Right kidney (tissue), 1 donor: ENCODE results near the gene EML4.
"Not testable (repeated sequence)": the region's sequence is repeated elsewhere in the genome, so short reads cannot be mapped to it uniquely, and the experiment has no call there.

Experiments
- DNase-seq: peaks from one replicate; pipeline ENCODE4 v3.0.0-alpha.2; 2016

The EML4 gene

DNA sequence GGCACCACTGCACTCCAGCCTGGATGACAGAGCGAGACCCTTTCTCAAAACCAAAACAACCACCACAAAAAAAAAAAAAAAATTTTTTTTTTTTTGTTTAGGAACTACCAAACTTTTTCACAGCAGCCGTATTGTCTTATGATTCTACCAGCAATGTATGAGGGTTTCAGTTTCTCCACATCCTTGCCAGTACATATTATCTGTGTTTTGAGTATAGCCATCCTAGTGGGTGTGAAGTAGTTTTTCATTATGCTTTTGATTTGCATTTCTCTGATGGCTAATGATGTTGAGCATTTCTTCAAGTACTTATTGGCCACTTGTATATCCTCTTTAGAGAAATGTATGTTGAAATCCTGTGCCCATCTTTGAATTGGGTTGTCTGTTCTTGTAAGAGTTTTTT, 140.2 kb downstream of the EML4 start:
- DNase-seq: no peak

DNA sequence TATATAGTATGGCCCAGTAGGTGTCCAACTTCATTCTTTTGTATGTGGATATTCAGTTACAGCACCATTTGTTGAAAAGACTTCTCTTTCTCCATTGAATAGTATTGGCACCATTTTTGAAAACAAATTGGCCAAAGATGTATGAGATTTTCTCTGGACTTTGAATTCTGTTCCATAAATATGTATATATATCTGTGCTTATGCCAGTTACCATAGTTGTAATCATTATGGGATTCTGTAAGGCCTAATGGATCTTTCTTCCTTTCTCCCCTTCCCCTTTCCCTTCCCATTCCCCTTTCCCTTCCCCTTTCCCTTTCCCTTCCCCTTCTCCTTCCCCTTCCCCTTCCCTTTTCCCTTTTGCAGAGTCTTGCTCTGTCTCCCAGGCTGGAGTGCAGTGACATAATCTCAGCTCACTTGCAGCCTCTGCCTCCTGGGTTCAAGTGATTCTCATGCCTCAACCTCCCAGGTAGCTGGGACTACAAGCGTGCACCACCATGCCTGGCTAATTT, 140.9 kb downstream of the EML4 start:
- DNase-seq: no peak

DNA sequence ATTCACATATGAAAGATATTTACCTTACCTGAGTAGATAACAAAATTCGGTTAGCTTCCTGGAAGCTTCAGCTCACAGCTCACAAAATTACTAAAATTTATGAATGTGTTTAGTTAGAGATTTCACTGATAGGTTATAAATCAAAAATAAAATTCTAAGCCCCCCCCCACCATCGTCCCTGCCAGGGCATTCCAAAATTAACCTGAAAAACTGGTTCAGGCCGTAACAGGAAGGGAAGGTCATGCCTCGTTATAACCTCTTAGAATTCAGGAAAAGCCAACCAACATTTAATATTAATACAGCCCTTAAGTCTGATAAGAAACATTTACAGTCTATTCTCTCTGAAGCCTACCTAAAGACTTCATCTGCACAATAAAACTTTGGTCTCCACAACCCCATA, 143.0 kb downstream of the EML4 start:
- DNase-seq: no peak

DNA sequence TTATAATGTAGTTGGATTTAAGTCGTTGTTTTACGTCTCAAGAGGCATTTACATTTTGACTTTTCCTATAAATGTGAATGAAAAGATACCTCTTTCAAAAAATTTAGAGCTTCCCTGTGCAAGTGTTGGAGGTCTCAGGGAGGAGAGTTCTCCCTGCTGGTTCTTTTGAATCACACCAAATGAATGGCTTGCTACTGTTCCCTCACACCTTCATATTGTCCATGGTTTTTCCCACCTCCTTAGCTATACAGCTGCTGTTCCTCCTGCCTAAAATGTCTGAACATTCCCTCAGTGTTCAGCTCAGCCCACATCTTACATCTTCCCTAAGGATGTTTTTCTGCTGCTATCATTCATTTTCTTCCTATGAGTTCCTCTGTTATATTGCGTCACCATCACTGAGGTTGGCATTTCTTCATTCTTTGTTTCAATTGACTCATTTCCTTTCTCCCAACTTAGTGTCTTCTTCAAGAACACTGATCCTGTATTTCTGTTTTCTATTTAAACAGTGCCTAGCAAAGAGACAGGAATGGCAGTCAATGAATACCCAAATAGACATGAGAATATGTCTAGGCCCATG, 145.8 kb downstream of the EML4 start:
- no peak for DNase-seq

DNA sequence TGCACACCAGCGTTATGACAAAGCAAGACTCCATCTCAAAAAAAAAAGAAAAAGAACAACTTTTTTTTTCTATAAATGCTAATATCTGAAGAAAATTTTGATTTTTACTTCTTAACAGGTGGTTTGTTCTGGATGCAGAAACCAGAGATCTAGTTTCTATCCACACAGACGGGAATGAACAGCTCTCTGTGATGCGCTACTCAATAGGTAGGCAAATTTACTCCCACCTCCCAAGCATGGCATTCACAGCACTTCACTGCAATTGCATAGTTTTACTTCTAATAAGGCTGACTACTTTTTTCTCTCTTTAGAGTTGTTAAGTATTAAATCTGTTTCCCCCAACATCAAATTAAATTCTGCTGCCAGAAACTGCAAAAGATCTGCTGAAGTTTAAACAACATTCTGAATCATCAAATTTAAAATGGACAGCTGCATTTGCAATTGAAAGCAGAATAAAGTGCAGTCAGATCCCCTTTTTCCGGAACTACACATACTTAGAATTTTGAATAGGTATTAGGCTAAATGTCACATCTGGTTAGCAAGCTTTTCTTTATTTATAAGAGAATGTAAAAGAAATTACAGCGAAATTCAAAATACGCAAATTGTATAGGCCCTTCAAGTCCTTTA, 146.8 kb downstream of the EML4 start:
- no peak for DNase-seq

DNA sequence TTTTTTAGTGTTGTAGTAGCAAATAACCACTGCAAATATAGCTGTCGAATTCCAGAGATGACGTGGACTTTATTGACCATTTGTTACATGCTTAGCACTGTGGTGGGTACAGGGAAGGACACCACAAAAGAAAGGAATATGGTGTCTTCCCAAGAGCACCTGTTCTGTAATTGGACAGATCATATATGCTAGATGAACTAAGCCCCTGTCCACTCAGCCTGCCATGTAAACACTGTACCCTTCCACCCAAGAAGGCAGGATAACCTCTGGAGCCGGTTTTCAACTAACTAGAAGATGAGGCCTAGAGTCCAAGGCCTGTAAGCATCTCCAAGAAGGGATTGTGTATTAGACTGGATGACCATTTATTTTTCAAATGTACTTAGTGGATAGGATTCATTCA, 147.8 kb downstream of the EML4 start:
- DNase-seq: no peak

DNA sequence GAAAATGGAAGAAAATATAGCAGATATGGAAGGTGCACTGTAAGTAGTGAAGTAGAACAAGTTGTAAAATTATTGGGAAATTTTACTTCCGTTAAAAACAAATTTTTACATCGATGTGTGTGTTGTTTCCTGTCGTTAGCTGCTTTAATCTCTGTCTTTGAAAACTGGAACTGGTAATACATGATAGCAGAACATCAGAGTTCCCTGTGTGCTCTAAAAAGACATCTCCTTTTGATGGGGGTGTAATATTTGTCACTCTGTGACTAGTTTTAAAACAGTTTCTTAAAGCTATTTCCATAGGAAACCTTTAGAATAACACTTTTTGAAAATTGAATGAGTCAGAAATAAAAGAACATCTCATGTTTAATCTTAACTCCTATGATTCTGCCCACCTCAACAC, 148.3 kb downstream of the EML4 start:
- DNase-seq: no peak

DNA sequence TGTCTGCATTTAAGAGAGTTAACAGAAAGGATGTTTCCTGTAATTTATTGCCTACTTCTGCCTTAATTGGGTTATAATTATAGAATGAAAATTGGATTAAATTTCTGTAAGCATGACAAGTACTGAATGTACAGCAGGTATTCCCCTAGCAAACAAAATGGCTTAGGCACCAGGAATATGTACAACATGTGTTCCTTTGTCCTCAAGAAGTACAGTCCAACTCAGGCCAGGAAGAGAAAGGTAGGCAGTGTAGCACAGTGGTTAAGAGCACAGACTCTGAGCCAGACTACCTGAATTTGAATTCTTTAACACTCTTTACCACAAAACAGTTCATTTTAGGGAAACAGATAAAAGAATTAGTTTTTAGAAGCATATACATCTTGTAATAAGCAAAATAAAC, 148.8 kb downstream of the EML4 start:
- no peak for DNase-seq

DNA sequence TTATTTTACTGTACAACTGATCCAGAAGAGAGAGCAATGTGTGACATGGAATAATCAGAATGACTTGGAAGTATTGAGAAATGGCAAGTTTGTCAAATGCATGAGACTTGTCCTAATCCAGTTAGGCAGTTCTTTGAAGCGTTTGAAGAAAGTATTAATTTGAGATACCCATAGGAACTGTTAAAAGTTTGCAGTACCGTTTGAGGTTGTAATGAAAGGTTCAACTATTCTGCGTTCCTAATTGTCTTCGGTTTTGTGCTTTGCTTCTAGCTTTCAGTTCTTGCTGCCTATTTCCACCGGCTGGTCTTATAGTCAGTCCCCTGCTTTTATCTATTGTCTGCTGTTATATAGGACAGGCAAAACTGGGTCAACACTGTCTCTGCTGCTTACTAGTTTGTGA, 150.1 kb downstream of the EML4 start:
- DNase-seq: no peak

DNA sequence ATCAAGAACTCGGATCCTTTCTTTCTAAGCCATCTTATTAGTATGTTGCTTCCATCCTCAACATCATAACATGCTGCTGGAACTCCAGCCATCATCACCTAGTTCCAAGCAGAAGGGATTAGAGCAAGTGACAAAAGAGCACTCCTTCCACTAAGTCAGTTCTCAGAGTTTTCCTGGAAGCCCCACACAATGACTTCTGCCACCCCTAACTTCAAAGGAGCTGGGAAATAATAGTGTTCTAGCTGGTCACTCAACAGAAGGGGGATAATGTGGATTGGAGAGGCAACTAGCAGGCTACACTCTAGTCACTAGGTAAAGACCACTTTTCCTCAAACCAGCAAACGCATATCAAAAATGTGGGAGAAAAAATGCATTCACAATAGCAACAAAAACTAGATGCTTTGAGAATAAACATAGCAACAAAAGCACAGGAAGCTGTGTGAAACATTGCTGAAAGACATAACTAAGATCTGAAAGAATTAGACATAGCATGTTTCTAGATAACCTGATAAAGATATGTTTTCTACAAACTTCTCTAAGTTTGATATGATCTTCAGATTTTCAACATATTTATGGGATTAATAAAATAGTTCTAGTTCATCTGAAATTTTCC, 152.4 kb downstream of the EML4 start:
- no peak for DNase-seq

DNA sequence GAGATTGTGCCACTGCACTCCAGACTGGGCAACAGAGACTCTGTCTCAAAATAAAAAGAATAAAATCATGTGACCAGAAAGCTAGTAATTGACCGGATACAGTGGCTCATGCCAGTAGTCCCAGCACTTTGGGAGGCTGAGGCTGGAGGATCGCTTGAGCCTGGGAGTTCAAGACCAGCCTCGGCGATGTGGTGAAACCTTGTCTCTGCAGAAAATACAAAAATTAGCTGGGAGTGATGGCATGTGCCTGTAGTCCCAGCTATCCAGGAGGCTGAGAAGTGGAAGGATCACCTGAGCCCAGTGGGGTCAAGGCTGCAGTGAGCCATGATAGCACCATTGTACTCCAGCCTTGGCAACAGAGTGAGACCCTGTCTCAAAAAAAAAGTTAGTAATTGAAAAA, 155.1 kb downstream of the EML4 start:
- DNase-seq: no peak

DNA sequence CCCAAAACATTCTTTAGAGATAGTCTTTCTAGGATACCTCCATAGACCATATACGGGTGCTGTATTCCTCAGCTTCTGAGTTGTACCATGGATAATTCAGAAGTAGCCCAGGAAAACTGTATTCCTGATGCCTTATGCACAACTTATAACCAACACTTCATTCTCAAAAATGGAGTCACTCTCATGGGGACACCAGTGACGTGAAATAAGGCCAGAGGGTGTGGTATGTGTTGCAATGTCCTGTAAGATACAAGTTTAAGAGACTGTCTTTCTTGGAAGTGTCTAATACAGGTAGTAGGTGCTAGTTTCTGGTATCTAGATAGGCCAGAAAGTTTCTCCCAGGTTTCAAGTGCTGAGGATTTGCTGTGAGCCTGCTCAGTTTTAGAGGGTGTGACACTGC, 155.8 kb downstream of the EML4 start:
- DNase-seq: no peak

DNA sequence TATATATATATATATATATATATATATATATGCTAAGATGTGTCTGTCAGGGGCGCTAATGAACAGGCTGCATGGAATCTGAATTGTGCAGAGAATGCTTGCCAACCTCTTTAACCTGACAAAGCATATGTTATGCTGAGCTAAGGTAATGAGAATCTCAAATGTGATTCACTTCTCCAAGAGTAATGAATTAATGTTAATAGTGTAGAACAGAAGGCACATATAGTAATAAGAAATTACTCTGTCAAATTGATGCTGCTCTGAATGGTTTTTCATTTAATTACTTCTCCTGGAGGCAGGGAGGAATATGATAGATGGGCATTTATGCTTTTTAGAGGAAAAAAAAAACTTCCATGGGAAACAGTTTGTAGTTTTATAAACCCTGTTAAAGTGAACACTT, 156.5 kb downstream of the EML4 start:
- no peak for DNase-seq

DNA sequence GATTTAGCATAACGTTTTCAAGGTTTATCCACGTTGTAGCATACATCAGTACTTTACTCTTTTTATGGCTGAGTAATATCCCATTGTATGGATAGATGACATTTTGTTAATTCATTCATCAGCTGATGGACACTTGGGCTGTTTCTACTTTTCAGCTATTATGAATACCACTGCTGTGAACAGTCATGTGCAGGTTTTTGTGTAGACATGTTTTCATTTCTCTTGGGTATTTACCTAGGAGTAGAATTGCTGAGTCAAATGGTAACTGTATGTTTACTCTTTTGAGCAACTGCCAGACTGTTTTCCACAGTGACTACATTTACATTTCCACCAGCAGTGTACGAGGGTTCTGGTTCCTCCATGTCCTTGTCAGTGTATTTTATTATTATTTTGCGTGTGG, 158.0 kb downstream of the EML4 start:
- no peak for DNase-seq

DNA sequence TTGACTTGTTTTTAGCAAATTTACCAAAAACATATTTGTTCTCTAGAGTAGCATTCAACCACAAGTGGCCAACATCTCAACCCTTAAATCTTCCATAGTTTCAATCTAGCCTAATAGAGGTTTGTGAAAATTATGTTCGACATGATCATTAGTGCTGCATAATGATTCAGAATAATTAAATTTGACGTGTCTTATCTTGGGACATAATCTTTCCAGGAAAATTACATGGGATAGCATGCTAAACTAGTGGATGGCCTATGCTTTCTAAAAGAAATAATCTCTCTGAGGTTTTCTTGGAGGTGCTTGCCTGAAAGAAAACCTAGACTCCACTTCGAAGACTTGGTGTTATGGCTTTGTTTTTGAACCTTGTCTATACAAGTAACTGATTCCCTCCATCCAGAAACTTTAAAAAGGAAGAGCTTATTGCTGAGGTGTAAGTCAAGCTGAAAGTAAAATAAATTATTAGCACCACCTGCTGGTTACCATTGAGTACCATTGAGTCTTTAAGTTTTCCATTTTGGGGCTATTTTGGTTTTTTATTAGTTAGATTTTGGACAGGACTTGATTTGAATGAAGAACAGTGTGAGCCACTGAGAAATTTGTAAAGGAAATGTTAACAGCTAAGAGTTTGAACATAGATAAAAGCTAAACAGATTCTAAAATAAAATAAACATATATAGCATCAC, 159.1 kb downstream of the EML4 start:
- DNase-seq: no peak

DNA sequence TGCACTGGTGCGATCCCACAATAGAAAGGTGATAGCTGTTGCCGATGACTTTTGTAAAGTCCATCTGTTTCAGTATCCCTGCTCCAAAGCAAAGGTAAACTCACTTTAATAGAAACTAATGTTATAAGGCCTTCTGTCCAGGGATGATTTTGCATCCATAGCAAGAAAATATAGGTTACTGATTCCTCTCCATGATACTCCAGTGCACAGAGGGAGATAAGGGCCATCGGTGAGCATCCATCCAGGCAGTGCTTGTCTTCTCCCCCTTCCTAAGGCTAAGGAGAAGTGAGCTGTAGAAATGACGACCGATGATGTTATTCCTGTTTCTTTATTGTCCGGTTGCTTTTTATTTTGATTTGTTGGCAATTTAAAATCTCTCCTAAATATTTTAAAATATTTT, 159.8 kb downstream of the EML4 start:
- no peak for DNase-seq

DNA sequence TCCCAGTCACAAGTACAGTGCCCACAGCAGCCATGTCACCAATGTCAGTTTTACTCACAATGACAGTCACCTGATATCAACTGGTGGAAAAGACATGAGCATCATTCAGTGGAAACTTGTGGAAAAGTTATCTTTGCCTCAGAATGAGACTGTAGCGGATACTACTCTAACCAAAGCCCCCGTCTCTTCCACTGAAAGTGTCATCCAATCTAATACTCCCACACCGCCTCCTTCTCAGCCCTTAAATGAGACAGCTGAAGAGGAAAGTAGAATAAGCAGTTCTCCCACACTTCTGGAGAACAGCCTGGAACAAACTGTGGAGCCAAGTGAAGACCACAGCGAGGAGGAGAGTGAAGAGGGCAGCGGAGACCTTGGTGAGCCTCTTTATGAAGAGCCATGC, 160.6 kb downstream of the EML4 start:
- no peak for DNase-seq

DNA sequence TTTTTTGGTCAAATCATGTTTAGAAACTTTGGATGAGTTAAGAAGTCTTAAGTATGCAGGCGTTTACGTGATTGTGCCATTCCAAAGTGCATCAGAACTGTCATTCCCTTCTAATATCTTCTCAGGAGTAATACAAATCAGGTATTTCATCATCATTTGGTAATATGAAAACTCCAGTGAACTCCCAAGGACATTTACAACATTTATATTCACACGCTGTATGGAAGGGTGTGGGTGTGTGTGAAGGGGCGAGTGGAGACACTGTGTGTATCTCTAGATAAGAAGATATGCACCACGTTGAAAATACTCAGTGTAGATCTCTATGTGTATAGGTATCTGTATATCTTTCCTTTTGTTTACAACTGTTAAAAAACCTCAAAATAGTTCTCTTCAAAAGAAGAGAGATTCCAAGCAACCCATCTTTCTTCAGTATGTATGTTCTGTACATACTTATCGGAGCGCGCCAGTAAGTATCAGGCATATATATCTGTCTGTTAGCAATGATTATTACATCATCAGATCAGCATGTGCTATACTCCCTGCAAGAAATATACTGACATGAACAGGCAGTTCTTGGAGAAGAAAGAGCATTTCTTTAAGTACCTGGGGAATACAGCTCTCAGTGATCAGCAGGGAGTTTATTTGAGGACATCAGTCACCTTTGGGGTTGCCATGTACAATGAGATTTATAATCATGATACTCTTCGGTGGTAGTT, 162.6 kb downstream of the EML4 start:
- no peak for DNase-seq

DNA sequence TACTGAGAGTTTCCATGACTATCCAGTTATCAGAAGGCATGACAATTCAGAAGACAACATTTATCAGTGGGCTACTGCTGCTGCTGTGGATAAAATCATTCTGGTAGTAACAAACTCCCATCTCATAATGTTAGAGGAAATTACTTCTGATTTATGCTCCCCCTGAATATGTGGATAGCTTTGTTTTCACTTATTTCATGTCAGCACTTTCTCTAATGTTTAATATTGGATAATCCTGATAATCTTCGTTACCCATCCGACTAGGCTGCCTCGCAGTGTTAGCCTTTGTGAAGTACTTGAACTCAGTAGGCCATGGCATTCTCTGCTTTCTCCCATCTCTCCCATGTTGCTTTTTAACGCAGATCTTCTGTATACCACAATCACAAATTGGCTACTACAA, 163.4 kb downstream of the EML4 start:
- DNase-seq: no peak

DNA sequence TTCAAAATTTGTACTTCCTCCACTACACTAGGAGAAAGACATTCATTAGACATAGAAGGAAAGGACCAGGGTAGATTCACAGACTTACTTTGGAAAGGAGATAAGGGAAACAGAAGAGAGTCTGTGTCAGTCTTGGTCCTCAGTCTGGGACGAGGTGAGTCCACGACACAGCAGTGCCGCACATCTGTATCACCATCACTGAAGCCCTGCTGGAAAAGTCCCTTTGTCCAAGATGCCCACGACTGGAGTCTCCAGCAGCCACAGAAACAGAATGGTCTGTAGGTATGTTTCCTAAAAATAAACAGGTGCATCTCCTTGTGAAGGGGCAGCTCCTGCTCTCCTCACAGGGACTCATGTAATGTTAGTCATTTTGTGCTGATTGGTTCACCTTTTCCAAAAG, 164.4 kb downstream of the EML4 start:
- DNase-seq: no peak

DNA sequence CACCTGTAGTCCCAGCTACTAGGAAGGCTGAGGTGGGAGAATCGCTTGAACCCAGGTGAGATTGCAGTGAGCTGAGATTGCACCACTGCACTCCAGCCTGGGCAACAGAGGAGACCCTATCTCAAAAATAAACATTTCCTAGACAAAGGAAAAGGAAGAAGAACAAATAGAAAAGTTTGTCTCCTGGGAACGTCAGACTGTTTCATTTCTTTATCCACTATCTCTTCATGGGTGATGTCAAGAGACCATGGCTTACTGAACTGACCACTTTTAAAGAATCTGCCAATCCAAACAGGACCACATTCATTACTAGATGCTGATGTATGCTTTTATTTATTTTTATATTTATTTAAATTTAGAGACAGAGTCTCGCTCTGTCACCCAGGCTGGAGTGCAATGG, 165.1 kb downstream of the EML4 start:
- DNase-seq: no peak

DNA sequence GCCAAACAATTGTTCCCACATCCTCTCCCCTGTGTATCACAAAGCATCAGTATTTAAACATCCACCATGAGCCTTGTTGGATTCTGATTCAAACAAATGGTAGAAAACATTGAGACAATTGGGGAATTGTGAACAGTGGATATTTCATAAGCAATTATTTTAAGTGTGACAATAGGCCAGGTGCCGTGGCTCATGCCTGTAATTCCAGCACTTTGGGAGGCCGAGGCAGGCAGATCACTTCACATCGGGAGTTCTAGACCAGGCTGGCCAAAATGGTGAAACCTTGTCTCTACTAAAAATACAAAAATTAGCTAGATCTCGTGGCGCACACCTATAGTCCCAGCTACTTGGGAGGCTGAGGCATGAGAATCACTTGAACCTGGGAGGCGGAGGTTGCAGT, 165.7 kb downstream of the EML4 start:
- not testable (repeated sequence) for DNase-seq

DNA sequence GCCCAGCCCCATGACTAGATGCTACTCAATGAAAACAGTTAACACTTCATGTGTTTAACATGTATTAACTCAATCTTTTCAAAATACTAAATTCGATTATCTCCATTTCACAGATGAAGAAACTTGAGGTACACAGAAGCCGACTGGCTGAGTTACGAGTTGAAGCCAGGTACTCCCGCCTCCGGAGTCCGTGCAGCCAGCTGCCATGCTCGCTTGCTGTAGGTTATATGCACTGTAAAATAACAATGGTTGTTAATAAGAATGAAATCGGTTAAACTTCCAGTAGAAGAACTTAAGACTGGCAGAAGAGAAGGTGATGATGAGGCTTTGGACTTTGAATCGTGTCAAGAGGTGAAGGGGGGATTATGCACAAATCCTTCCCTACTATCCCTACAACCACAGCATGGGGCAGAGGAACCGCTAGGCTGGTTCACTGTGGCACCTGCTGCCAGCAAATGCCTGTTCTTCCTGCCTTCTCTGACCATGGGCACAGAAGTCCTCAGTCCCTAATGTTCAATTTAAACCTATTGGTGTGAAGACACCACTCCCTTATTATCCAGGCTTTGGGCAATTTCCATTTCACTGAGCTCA, 166.5 kb downstream of the EML4 start:
- DNase-seq: no peak
